Mesothelial cell of epicardium (in vitro differentiated cells): Measurements from ENCODE around the gene SLC37A3. TPM values are rescaled to one million over a fixed set of nuclear protein-coding genes. Genes with fewer than 3 reads are reported as not detected.

Source experiments
- DNase-seq, 2 experiments: peaks; one replicate each; pipeline ENCODE4 v3.0.0; 2021; ENCODE audit warnings: low spot score in 2 of 2; ENCODE audit not compliant: unreplicated experiment in 2 of 2
- H3K27ac Mint-ChIP-seq: 2 replicates; pipeline ENCODE4 v1.8.0; 2021; ENCODE audit warnings: mixed read lengths
- H3K27me3 Mint-ChIP-seq: 2 replicates; pipeline ENCODE4 v1.8.0; 2021; ENCODE audit warnings: low read depth, mixed read lengths
- H3K36me3 Mint-ChIP-seq: 2 replicates; pipeline ENCODE4 v1.8.0; 2021; ENCODE audit warnings: mixed read lengths
- H3K4me1 Mint-ChIP-seq: 2 replicates; pipeline ENCODE4 v1.8.0; 2021; ENCODE audit warnings: mixed read lengths
- H3K4me3 Mint-ChIP-seq: 2 replicates; pipeline ENCODE4 v1.8.0; 2021; ENCODE audit warnings: mild to moderate bottlenecking, moderate library complexity, mixed read lengths
- H3K9me3 Mint-ChIP-seq: 2 replicates; pipeline ENCODE4 v1.8.0; 2021; ENCODE audit warnings: mixed read lengths
- total RNA-seq: library from RNA; stranded (reverse); gene quantifications from 3 replicates; pipeline ENCODE4 v1.2.1, GENCODE V29; 2021
- TF ChIP-seq, protein P1 (sequence below): fragments of 200-600 bp; sonication (generic); IDR thresholded peaks from one replicate; pipeline ENCODE4 v1.5.0; 2021; ENCODE audit warnings: antibody characterized with exemption; ENCODE audit not compliant: unreplicated experiment

The SLC37A3 gene
- total RNA-seq, 1 donor from 2014 or later: 116 TPM

DNA sequence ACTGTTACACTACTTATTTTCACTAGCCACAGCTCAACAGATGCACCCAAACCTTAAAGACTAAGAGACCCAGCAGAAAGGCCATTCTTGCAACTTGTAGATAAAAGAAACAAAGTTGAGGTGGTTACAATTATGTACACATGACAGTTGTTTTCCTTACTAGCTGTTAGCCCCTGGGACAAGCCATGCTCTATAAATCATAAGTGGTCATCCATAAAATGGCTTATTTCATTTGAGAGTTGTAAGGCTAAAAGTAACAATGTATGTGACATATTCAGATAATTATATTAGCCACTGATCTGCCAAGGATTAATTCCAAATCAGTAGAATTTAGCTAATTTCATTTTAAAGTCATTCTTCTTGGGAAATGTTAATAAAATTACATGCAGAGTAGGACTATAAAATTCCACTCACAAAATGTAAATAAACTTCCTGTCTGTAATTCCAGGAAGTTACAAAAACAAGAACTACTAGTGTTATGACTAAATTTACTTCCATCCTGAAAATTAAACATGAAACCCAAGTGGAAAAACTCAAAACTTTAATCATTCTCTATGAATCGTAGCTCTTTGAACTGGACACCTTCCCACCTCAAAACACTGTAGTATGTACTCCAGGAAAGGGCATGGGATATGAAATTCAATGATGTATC lies 13.3 kb downstream of the SLC37A3 start:
- no peak overlapping the region for H3K4me3 Mint-ChIP-seq
- TF ChIP-seq, protein P1, sequence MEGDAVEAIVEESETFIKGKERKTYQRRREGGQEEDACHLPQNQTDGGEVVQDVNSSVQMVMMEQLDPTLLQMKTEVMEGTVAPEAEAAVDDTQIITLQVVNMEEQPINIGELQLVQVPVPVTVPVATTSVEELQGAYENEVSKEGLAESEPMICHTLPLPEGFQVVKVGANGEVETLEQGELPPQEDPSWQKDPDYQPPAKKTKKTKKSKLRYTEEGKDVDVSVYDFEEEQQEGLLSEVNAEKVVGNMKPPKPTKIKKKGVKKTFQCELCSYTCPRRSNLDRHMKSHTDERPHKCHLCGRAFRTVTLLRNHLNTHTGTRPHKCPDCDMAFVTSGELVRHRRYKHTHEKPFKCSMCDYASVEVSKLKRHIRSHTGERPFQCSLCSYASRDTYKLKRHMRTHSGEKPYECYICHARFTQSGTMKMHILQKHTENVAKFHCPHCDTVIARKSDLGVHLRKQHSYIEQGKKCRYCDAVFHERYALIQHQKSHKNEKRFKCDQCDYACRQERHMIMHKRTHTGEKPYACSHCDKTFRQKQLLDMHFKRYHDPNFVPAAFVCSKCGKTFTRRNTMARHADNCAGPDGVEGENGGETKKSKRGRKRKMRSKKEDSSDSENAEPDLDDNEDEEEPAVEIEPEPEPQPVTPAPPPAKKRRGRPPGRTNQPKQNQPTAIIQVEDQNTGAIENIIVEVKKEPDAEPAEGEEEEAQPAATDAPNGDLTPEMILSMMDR: no peak
- H3K27me3 Mint-ChIP-seq: no peaks in the 10 kb centered on the region
- DNase-seq: no peak
- no peak overlapping the region for H3K27ac Mint-ChIP-seq
- H3K9me3 Mint-ChIP-seq: no peaks in the 10 kb centered on the region
- H3K36me3 Mint-ChIP-seq: peaks cover 8% of the 10 kb centered on the region
- H3K4me1 Mint-ChIP-seq: peaks cover 14% of the 10 kb centered on the region

DNA sequence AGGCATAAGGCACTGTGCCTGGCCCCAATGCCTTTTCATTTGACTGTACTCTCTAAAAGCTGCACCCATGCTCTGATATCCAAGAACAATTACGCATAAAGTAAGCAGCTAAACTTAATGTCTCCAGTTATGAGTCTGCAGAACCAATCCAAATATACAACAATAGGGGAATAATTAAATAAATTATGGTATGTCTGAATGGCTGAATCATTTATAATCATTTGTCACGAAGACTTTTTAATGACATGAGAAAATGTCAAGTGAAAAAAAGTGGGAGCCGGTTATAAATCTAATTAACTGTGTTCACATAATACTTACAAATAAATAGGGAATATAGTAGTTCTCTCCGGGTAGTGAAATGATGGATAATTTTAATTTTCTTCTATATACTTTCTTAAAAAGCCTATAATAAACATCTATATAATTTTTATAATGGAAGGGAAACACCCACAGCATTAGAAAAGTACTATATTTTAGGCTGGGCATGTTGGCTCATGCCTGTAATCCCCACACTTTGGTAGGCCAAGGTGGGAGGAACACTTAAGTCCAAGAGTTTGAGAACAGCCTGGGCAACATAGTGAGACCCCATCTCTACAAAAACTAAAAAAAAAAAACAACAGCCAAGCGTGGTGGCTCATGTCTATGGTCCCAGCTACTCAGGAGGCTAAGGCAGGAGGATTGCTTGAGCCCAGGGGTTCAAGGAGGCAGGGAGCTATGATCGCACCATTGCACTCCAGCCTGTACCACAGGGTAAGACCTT lies 14.2 kb downstream of the SLC37A3 start:
- Mint-ChIP-seq H3K4me3 (no peak overlapping the region), H3K9me3 (no peaks in the 10 kb centered on the region), H3K4me1 (peaks cover 8% of the 10 kb centered on the region), H3K27ac (no peak overlapping the region), H3K36me3 (peaks cover 13% of the 10 kb centered on the region), H3K27me3 (no peaks in the 10 kb centered on the region)
- TF ChIP-seq, protein P1: no peak
- no peak for DNase-seq

DNA sequence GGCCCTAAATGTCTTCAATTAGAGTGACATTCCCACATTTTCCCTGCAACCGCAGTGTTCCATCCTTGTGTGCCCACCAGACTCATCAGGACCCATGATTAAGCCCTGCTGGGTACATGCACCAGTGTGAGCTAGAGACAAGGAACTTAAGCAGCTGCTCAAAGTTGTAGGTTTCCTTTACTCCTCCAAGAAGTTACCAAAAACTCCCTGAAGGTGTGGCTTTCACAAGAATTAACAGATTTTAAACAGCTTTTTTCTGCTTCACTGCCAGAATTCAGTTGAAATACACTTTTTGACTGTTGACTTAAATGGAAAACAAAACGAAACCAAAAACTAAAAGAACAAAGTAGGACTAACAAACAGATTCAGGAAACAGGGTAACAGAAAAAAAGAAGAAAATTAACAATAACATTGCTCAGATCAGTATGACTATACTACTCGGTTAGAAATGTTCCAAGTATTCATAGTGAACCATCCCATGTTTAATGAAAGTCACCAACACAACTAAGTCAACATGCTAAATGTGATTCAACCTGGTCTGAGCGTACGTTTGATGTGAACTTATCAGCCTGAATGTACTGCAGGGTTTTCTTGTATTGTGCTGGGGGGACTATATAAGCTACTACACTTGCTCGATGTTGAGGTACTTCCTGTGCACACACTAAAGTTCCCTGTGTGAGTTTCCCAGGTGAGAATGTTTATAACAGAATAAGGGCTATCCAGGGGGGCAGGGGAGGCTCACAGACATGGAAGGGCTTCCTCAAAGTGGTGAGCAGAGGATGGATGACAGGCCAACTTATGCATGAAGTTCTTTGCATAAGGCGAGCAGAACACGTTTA lies 22.2 kb downstream of the SLC37A3 start:
- H3K9me3 Mint-ChIP-seq: no peaks in the 10 kb centered on the region
- no peaks in the 10 kb centered on the region for H3K27me3 Mint-ChIP-seq
- no peak overlapping the region for H3K4me3 Mint-ChIP-seq
- TF ChIP-seq, protein P1: no peak
- no peaks in the 10 kb centered on the region for H3K4me1 Mint-ChIP-seq
- H3K27ac Mint-ChIP-seq: no peak overlapping the region
- peaks cover 35% of the 10 kb centered on the region for H3K36me3 Mint-ChIP-seq
- DNase-seq: no peak

DNA sequence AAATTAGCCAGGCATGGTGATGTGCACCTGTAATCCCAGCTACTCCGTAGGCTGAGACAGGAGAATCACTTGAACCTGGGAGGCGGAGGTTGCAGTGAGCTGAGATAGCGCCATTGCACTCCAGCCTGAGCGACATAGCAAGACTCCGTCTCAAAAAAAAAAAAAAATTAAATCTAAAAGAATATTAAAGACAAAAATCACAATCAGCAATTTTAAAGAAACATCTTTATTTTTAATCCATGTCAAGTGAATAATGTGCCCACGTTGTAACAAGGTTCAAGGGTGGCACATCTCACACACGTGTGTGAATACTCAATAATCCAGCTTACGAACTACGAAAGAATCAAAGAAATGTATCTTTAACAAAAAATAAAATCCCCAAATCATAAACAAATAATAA lies 23.0 kb downstream of the SLC37A3 start:
- H3K27ac Mint-ChIP-seq: no peak overlapping the region
- no peaks in the 10 kb centered on the region for H3K27me3 Mint-ChIP-seq
- H3K9me3 Mint-ChIP-seq: no peaks in the 10 kb centered on the region
- no peak overlapping the region for H3K4me3 Mint-ChIP-seq
- no peak for DNase-seq
- H3K4me1 Mint-ChIP-seq: no peaks in the 10 kb centered on the region
- peaks cover 38% of the 10 kb centered on the region for H3K36me3 Mint-ChIP-seq
- TF ChIP-seq, protein P1: no peak

DNA sequence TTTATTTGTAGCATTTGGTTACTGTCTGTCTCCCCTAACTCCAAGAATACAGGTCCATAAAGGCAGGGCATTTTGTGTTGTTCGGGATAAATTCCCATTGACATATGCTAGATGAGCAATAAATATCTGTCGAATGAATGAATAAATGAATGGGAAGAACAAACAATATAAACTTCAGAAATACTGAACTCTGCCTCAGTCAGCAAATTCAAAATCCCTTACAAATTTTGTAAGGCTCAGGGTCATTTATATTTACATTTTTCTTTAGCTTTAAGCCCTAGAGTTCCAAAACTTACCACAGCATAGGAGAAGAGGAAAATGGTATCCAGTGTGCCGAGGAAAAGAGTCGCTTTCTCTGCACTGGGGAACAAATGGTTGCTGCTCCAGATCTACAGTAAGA lies 29.0 kb downstream of the SLC37A3 start:
- Mint-ChIP-seq H3K27me3 (no peaks in the 10 kb centered on the region), H3K4me3 (no peak overlapping the region), H3K36me3 (peaks cover 33% of the 10 kb centered on the region), H3K9me3 (no peaks in the 10 kb centered on the region), H3K4me1 (peaks cover 4% of the 10 kb centered on the region), H3K27ac (no peak overlapping the region)
- TF ChIP-seq, protein P1: no peak
- no peak for DNase-seq
